Esophagus squamous epithelium (tissue), 5 donors: Measurements from ENCODE around the gene PERM1. TPM values are rescaled to one million over a fixed set of nuclear protein-coding genes. Genes with fewer than 3 reads are reported as not detected.
"Not testable (repeated sequence)": the region's sequence is repeated elsewhere in the genome, so short reads cannot be mapped to it uniquely, and the experiment has no call there.

Experiments used
- DNase-seq: peaks from one replicate; lab custom pipeline; 2025; lab: John Stamatoyannopoulos, UW
- H3K27ac ChIP-seq, 4 donors: fragments of 200-600 bp; sonication (generic); one replicate each; pipeline ENCODE4 v1.5.1; 2016 to 2019; ENCODE audit warnings: mild to moderate bottlenecking in 1 of 4
- H3K27me3 ChIP-seq, 4 donors: fragments of 200-600 bp; sonication (generic); 1 replicate in 3 of 4; 2 replicates in 1 of 4; pipeline versions ENCODE4 v1.5.1 to v1.6.0; 2017 to 2021; ENCODE audit warnings: antibody characterized with exemption in 1 of 4
- H3K36me3 ChIP-seq, 3 donors: fragments of 200-600 bp; sonication (generic); one replicate each; pipeline ENCODE4 v1.5.1; 2016 to 2019
- H3K4me1 ChIP-seq, 3 donors: fragments of 200-600 bp; sonication (generic); one replicate each; pipeline ENCODE4 v1.5.1; 2017 to 2019
- H3K4me3 ChIP-seq, 4 donors: fragments of 200-600 bp; sonication (generic); 1 replicate in 3 of 4; 2 replicates in 1 of 4; pipeline ENCODE4 v1.5.1; 2016 to 2019; ENCODE audit warnings: mild to moderate bottlenecking in 2 of 4, moderate library complexity in 1 of 4
- H3K9me3 ChIP-seq, 3 donors: fragments of 200-600 bp; sonication (generic); one replicate each; pipeline ENCODE4 v1.5.1; 2016 to 2019
- POLR2A ChIP-seq, 4 donors: fragments of 450-650 bp; IDR thresholded peaks; one replicate each; pipeline ENCODE4 v1.6.1; 2017; ENCODE audit warnings: antibody characterized with exemption in 4 of 4, mild to moderate bottlenecking in 4 of 4, moderate library complexity in 3 of 4
- WGBS, 2 donors: methylation state at CpG; one replicate each; pipeline ENCODE4 v1.1.5; 2018; 5-methylcytosine and 5-hydroxymethylcytosine counted together
- intact Hi-C: fragments of 100-400 bp; cut with DNase I; formaldehyde crosslinking; loops from one replicate; pipeline ENCODE4 v1.15.0; 2022
- total RNA-seq, 4 donors: library from RNA; depleted of rRNA; stranded (reverse); fragments of >200 nt; gene quantifications; one replicate each; pipeline ENCODE4 v1.1.0, GENCODE V29; 2016
- TF ChIP-seq, protein P1 (sequence below), 6 experiments: fragments of 450-650 bp in 4 of 6; fragments of 200-600 bp in 2 of 6; sonication (generic) in 2 of 6; IDR thresholded peaks; one replicate each; pipeline ENCODE4 v1.5.1; 2016 to 2019; ENCODE audit warnings: antibody characterized with exemption in 6 of 6, mild to moderate bottlenecking in 4 of 6, moderate library complexity in 4 of 6
- donor health status: DM: yes; HTN: yes; CAD: no.

PERM1 gene
- total RNA-seq, 4 donors from 2014 or later, result not detected

- Histone ChIP-seq H3K9me3 (no peaks in the 10 kb centered on the region), H3K36me3 (no peaks in the 10 kb centered on the region), H3K27ac (peak overlapping the region; percentile 70 to 97 (median 92)), H3K4me3 (peak overlapping the region; percentile 43 to 86 (median 64)), H3K4me1 (peaks cover 10 to 30% (median 21%) of the 10 kb centered on the region in 3 donors), H3K27me3 (no peaks in the 10 kb centered on the region)
- TF ChIP-seq POLR2A (IDR thresholded peaks at IDR 0.05), result no peak
- TF ChIP-seq, protein P1, sequence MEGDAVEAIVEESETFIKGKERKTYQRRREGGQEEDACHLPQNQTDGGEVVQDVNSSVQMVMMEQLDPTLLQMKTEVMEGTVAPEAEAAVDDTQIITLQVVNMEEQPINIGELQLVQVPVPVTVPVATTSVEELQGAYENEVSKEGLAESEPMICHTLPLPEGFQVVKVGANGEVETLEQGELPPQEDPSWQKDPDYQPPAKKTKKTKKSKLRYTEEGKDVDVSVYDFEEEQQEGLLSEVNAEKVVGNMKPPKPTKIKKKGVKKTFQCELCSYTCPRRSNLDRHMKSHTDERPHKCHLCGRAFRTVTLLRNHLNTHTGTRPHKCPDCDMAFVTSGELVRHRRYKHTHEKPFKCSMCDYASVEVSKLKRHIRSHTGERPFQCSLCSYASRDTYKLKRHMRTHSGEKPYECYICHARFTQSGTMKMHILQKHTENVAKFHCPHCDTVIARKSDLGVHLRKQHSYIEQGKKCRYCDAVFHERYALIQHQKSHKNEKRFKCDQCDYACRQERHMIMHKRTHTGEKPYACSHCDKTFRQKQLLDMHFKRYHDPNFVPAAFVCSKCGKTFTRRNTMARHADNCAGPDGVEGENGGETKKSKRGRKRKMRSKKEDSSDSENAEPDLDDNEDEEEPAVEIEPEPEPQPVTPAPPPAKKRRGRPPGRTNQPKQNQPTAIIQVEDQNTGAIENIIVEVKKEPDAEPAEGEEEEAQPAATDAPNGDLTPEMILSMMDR (IDR thresholded peaks at IDR 0.05), result no peak
- DNase-seq, result no peak
- intact Hi-C loops, result no loop called here
- 56 to 84% methylated on average over 5 to 14 of the region's 41 CpGs for WGBS, 2 donors
These were observed 32.2 kb upstream of the PERM1 start for GRCh38 chr1:1013922-1014648.

DNA sequence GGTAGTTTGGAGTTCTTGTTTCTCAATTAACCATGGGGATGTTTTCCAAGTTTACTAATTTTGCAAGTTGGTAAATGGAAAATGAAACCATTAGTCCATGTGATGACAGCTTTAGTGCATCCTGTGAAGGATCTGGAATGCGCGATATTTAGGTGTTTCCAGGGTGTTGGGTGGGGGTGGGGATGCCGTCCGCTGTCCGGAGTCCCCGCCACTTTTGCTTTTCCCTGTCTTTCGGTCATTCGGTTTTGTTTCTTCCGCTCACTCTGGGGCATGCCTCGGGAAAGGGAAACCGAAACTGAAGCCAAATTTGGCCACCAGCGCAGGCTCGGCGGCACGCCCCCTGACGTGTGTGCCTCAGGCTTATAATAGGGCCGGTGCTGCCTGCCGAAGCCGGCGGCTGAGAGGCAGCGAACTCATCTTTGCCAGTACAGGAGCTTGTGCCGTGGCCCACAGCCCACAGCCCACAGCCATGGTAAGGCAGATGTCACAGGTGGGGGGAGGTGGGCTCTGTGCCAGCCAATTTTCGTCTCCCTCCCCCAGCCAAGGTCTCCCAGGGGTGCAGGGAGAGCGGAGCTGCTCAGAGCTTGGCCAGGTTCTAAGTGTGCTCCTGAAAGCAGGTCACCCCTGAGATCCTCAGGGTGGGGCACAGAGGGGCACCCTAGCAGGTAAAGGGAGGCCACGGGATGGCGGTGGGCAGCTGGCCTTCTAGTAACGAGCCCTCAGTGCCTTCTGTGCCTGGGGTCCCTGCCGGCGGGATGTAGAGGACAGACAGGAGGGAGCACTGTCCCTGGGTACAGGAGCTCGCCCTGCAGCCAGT is 31.4 kb upstream of the PERM1 start, which contains the start of gene ISG15:
Gene ISG15, plus strand, starts transcription at position 393 of the 817 bp plus-strand sequence. Its CDS starts 77 bp downstream, at position 470.
- WGBS, 2 donors, result 0 to 5% methylated on average over 9 to 12 of the region's 30 CpGs
- intact Hi-C loops, result no loop called here

GRCh38 chr1:1012736-1013104 is 30.8 kb upstream of the PERM1 start:
- H3K27ac ChIP-seq, result peak overlapping the region; percentile 70 to 97 (median 92)
- WGBS, 2 donors, result 49 to 60% methylated on average over 12 to 13 of the region's 13 CpGs
- H3K4me1 ChIP-seq, result peaks cover 8 to 25% (median 21%) of the 10 kb centered on the region in 3 donors
- intact Hi-C loops, H3K36me3 ChIP-seq, H3K27me3 ChIP-seq, DNase-seq, H3K9me3 ChIP-seq: not testable (repeated sequence)
- H3K4me3 ChIP-seq, result peak overlapping the region; percentile 43 to 86 (median 64)

More for the DNA sequence above, 31.4 kb upstream of the PERM1 start, which contains the start of gene ISG15:
- Histone ChIP-seq H3K27me3 (no peaks in the 10 kb centered on the region), H3K36me3 (no peaks in the 10 kb centered on the region), H3K9me3 (no peaks in the 10 kb centered on the region), H3K4me3 (peak within 1 kb of the TSS; percentile 43 to 86 (median 64)), H3K27ac (peak within 1 kb of the TSS; percentile 70 to 97 (median 92)), H3K4me1 (peaks cover 8 to 25% (median 21%) of the 10 kb centered on the region in 3 donors)
- peak; percentile 67 for DNase-seq
- peak in 3 of 4 donors; percentile 24 to 80 (median 55) for TF ChIP-seq POLR2A (IDR thresholded peaks at IDR 0.05)
- TF ChIP-seq, protein P1 (IDR thresholded peaks at IDR 0.05), result peak in 1 of 6 experiments; percentile 3

DNA sequence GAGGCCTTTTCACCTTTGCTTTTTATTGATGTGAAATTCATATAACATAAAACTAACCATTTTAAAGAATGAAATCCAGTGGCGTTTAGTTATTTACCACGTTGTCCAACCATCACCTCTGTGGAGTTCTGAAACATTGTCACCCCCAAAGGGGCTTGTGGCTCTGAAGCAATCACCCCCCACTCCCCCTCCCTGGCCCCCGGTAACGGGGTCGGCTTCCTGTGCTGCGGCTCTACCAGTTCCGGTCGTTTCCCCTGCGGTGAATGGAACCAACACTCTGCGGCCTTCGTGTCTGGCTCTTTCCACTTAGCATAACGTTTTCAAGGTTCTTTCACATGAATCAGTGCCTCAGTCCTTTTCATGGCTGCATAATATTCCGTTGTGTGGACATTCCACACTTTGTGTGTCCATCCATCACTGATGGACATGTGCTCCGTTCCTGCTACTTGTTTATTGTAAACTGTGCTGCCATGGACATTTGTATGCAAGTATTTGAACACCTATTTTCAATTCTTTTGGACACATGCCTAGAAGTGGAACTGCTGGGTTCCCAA is 29.6 kb upstream of the PERM1 start:
- no peak overlapping the region for H3K27ac ChIP-seq
- H3K36me3 ChIP-seq, result no peaks in the 10 kb centered on the region
- peaks cover 13 to 35% (median 31%) of the 10 kb centered on the region in 3 donors for H3K4me1 ChIP-seq
- intact Hi-C loops, result no loop called here
- H3K4me3 ChIP-seq, result no peak overlapping the region
- DNase-seq, result no peak
- peaks cover 0 to 11% (median 0%) of the 10 kb centered on the region in 4 donors for H3K27me3 ChIP-seq
- no peak for TF ChIP-seq POLR2A (IDR thresholded peaks at IDR 0.05)
- TF ChIP-seq, protein P1 (IDR thresholded peaks at IDR 0.05), result no peak
- 77 to 79% methylated on average over 10 to 14 of the region's 14 CpGs for WGBS, 2 donors
- no peaks in the 10 kb centered on the region for H3K9me3 ChIP-seq

DNA sequence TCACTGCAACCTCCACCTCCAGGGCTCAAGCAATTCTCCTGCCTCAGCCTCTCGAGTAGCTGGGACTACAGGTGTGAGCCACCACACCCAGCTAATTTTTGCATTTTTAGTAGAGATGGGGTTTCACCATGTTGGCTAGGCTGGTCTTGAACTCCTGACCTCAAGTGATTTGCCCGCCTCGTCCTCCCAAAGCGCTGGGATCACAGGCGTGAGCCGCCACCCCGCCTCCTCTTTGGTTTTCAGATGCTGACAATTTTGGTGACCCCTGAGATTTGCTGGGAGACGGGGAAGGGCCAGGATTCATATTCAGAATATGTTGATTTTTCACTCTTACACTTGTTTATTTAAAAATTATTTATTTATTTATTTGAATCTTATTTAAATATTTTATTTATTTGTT is 28.2 kb upstream of the PERM1 start:
- 89 to 91% methylated on average over 8 of the region's 8 CpGs for WGBS, 2 donors
- Histone ChIP-seq H3K27me3 (peaks cover 0 to 25% (median 0%) of the 10 kb centered on the region in 4 donors), H3K4me1 (peaks cover 13 to 48% (median 43%) of the 10 kb centered on the region in 3 donors)
- H3K36me3 ChIP-seq, H3K4me3 ChIP-seq, intact Hi-C loops, DNase-seq, H3K27ac ChIP-seq, H3K9me3 ChIP-seq: not testable (repeated sequence)
